Nephron (organoid): ENCODE data around the gene SLC28A3.

Experiments
- H3K27ac Mint-ChIP-seq, 3 experiments: 2 replicates each; pipeline ENCODE4 v1.8.0; 2020; ENCODE audit warnings: mixed read lengths in 3 of 3, mild to moderate bottlenecking in 2 of 3, moderate library complexity in 1 of 3
- H3K27me3 Mint-ChIP-seq: 2 replicates; pipeline ENCODE4 v1.8.0; 2021; ENCODE audit warnings: low read depth, mild to moderate bottlenecking, moderate library complexity, mixed read lengths
- H3K36me3 Mint-ChIP-seq: 2 replicates; pipeline ENCODE4 v1.8.0; 2020; ENCODE audit warnings: low read depth, mixed read lengths
- H3K4me1 Mint-ChIP-seq: 2 replicates; pipeline ENCODE4 v1.8.0; 2020; ENCODE audit warnings: mixed read lengths
- H3K4me3 Mint-ChIP-seq, 3 experiments: 2 replicates each; pipeline ENCODE4 v1.8.0; 2020; ENCODE audit warnings: mild to moderate bottlenecking in 3 of 3, mixed read lengths in 3 of 3, moderate library complexity in 2 of 3
- H3K9me3 Mint-ChIP-seq: 2 replicates; pipeline ENCODE4 v1.8.0; 2020; ENCODE audit warnings: mixed read lengths
- CTCF ChIP-seq, 3 experiments: fragments of 200-600 bp; sonication (generic); IDR thresholded peaks; one replicate each; pipeline ENCODE4 v1.5.0; 2021; ENCODE audit warnings: antibody characterized with exemption in 3 of 3; ENCODE audit not compliant: unreplicated experiment in 3 of 3

Gene SLC28A3

GRCh38 chr9:84383178-84383577 lies 42.6 kb upstream of the SLC28A3 start:
- H3K4me1 Mint-ChIP-seq = no peaks in the 10 kb centered on the region
- no peak overlapping the region for H3K4me3 Mint-ChIP-seq
- no peaks in the 10 kb centered on the region for H3K36me3 Mint-ChIP-seq
- TF ChIP-seq CTCF (IDR thresholded peaks at IDR 0.05; ENCODE audit: unreplicated experiment in 3 of 3) = no peak
- H3K9me3 Mint-ChIP-seq = no peaks in the 10 kb centered on the region
- H3K27ac Mint-ChIP-seq = no peak overlapping the region
- H3K27me3 Mint-ChIP-seq = peaks cover 9% of the 10 kb centered on the region

- H3K27me3 Mint-ChIP-seq = peaks cover 9% of the 10 kb centered on the region
Measured at GRCh38 chr9:84382720-84383119, 42.2 kb upstream of the SLC28A3 start.

GRCh38 chr9:84381508-84381907 lies 41.0 kb upstream of the SLC28A3 start:
- Mint-ChIP-seq H3K9me3 (no peaks in the 10 kb centered on the region), H3K36me3 (no peaks in the 10 kb centered on the region), H3K4me3 (no peak overlapping the region), H3K4me1 (no peaks in the 10 kb centered on the region), H3K27ac (no peak overlapping the region), H3K27me3 (peaks cover 9% of the 10 kb centered on the region)
- no peak for TF ChIP-seq CTCF (IDR thresholded peaks at IDR 0.05; ENCODE audit: unreplicated experiment in 3 of 3)

More at GRCh38 chr9:84382720-84383119, 42.2 kb upstream of the SLC28A3 start:
- H3K4me1 Mint-ChIP-seq = no peaks in the 10 kb centered on the region
- H3K36me3 Mint-ChIP-seq = no peaks in the 10 kb centered on the region
- no peak overlapping the region for H3K4me3 Mint-ChIP-seq
- no peak overlapping the region for H3K27ac Mint-ChIP-seq
- TF ChIP-seq CTCF (IDR thresholded peaks at IDR 0.05; ENCODE audit: unreplicated experiment in 3 of 3) = no peak
- H3K9me3 Mint-ChIP-seq = no peaks in the 10 kb centered on the region

- Mint-ChIP-seq H3K4me3 (no peak overlapping the region), H3K36me3 (no peaks in the 10 kb centered on the region), H3K4me1 (no peaks in the 10 kb centered on the region), H3K9me3 (no peaks in the 10 kb centered on the region), H3K27me3 (peaks cover 12% of the 10 kb centered on the region), H3K27ac (no peak overlapping the region)
- TF ChIP-seq CTCF (IDR thresholded peaks at IDR 0.05; ENCODE audit: unreplicated experiment in 3 of 3) = no peak
Measured at GRCh38 chr9:84379740-84380139, 39.2 kb upstream of the SLC28A3 start.

GRCh38 chr9:84375954-84376353 lies 35.4 kb upstream of the SLC28A3 start:
- no peak overlapping the region for H3K27ac Mint-ChIP-seq
- no peaks in the 10 kb centered on the region for H3K4me1 Mint-ChIP-seq
- no peaks in the 10 kb centered on the region for H3K36me3 Mint-ChIP-seq
- no peaks in the 10 kb centered on the region for H3K9me3 Mint-ChIP-seq
- no peak for TF ChIP-seq CTCF (IDR thresholded peaks at IDR 0.05; ENCODE audit: unreplicated experiment in 3 of 3)
- no peak overlapping the region for H3K4me3 Mint-ChIP-seq
- H3K27me3 Mint-ChIP-seq = peaks cover 15% of the 10 kb centered on the region

- Mint-ChIP-seq H3K36me3 (no peaks in the 10 kb centered on the region), H3K27ac (no peak overlapping the region), H3K27me3 (peaks cover 15% of the 10 kb centered on the region), H3K4me3 (no peak overlapping the region), H3K4me1 (no peaks in the 10 kb centered on the region), H3K9me3 (no peaks in the 10 kb centered on the region)
- no peak for TF ChIP-seq CTCF (IDR thresholded peaks at IDR 0.05; ENCODE audit: unreplicated experiment in 3 of 3)
Measured at GRCh38 chr9:84374516-84374915, 34.0 kb upstream of the SLC28A3 start.
